ENCODE data around the gene GATB. TPM values are rescaled to one million over a fixed set of nuclear protein-coding genes. Genes with fewer than 3 reads are reported as not detected.

Gene GATB
- total and polyA plus RNA-seq, 5 donors from 2014 or later, result 7.9 to 13.3 (median 11.7) TPM

DNA sequence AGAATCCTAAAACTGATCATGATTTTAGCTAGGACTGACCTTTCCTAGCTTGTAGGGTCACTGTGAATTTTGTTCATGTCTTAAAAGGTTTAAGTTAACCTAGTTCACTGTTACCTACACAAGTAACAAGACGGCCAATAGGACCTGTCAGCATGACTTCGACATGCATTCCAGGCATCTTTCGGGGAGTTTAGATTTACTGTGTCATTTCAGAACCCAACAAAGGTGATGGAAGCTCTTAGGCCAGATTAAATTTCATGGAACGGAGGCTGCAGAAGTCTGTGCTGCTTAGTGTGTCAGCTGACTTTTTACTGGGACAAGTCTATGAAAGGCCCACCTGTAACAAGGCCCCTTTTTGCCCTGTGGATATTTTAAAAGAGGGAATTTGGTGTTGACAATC lies 93.1 kb downstream of the GATB start:
- no peak overlapping the region for H3K27ac ChIP-seq (ENCODE audit: insufficient read depth, low read length, poor library complexity, severe bottlenecking)
- Mint-ChIP-seq H3K9me3 (no peaks in the 10 kb centered on the region), H3K27me3 (no peaks in the 10 kb centered on the region), H3K27ac (no peak overlapping the region), H3K4me1 (peaks cover 0 to 3% (median 0%) of the 10 kb centered on the region in 4 donors), H3K4me3 (no peak overlapping the region), H3K36me3 (peaks cover 12% of the 10 kb centered on the region)
- H3K36me3 ChIP-seq (ENCODE audit: control insufficient read depth, insufficient read depth, low read length), result peaks cover 2% of the 10 kb centered on the region
- ATAC-seq (ENCODE audit: low read depth in 2 of 2) (no peak), DNase-seq (no peak)
- H3K4me3 ChIP-seq (ENCODE audit: low read depth, low read length), result no peak overlapping the region
- no peaks in the 10 kb centered on the region for H3K4me1 ChIP-seq (ENCODE audit: control insufficient read depth, insufficient read depth, low read length, poor library complexity, severe bottlenecking)
- no peaks in the 10 kb centered on the region for H3K27me3 ChIP-seq (ENCODE audit: control insufficient read depth, insufficient read depth, low read length)
- no peaks in the 10 kb centered on the region for H3K9me3 ChIP-seq (ENCODE audit: control insufficient read depth in 2 of 2, low read length in 2 of 2)

GRCh38 chr4:151667048-151667447 lies 93.8 kb downstream of the GATB start:
- Mint-ChIP-seq H3K9me3 (no peaks in the 10 kb centered on the region), H3K27me3 (no peaks in the 10 kb centered on the region), H3K36me3 (peaks cover 8% of the 10 kb centered on the region), H3K4me3 (no peak overlapping the region), H3K4me1 (peaks cover 0 to 3% (median 0%) of the 10 kb centered on the region in 4 donors), H3K27ac (peak overlapping the region in 1 of 3 donors; percentile 33)
- no peaks in the 10 kb centered on the region for H3K27me3 ChIP-seq (ENCODE audit: control insufficient read depth, insufficient read depth, low read length)
- no peaks in the 10 kb centered on the region for H3K9me3 ChIP-seq (ENCODE audit: control insufficient read depth in 2 of 2, low read length in 2 of 2)
- H3K4me1 ChIP-seq (ENCODE audit: control insufficient read depth, insufficient read depth, low read length, poor library complexity, severe bottlenecking), result no peaks in the 10 kb centered on the region
- ATAC-seq (ENCODE audit: low read depth in 2 of 2) (no peak), DNase-seq (peak in 1 of 3 donors; percentile 51)
- peaks cover 2% of the 10 kb centered on the region for H3K36me3 ChIP-seq (ENCODE audit: control insufficient read depth, insufficient read depth, low read length)
- H3K4me3 ChIP-seq (ENCODE audit: low read depth, low read length), result no peak overlapping the region
- H3K27ac ChIP-seq (ENCODE audit: insufficient read depth, low read length, poor library complexity, severe bottlenecking), result no peak overlapping the region

DNA sequence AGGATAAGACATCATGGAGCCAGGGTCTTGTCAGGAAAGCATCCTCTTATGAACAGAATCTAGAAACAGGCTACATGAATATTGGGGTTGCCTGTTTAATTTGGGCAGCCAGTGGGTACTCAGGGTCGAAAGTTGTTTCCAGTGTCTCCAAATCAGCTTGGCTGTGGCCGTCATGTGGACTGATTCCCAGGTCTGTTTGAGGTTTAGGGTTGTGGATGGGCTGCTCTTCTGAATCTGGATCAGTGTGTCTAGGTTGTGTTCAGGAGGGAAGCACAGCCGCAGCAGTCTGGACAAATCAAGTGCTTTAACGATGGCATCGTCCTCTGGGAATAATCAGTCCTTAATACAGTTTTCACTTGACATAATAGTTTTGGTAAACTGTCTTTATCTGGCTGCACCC lies 94.3 kb downstream of the GATB start:
- Mint-ChIP-seq H3K4me1 (peaks cover 0 to 3% (median 0%) of the 10 kb centered on the region in 4 donors), H3K9me3 (no peaks in the 10 kb centered on the region), H3K27me3 (no peaks in the 10 kb centered on the region), H3K4me3 (no peak overlapping the region), H3K36me3 (peaks cover 8% of the 10 kb centered on the region), H3K27ac (no peak overlapping the region)
- no peaks in the 10 kb centered on the region for H3K4me1 ChIP-seq (ENCODE audit: control insufficient read depth, insufficient read depth, low read length, poor library complexity, severe bottlenecking)
- no peak for ATAC-seq (ENCODE audit: low read depth in 2 of 2)
- H3K9me3 ChIP-seq (ENCODE audit: control insufficient read depth in 2 of 2, low read length in 2 of 2), result no peaks in the 10 kb centered on the region
- H3K27me3 ChIP-seq (ENCODE audit: control insufficient read depth, insufficient read depth, low read length), result no peaks in the 10 kb centered on the region
- no peak overlapping the region for H3K4me3 ChIP-seq (ENCODE audit: low read depth, low read length)
- no peak for DNase-seq
- no peak overlapping the region for H3K27ac ChIP-seq (ENCODE audit: insufficient read depth, low read length, poor library complexity, severe bottlenecking)
- H3K36me3 ChIP-seq (ENCODE audit: control insufficient read depth, insufficient read depth, low read length), result peaks cover 2% of the 10 kb centered on the region

GRCh38 chr4:151665785-151666127 lies 95.1 kb downstream of the GATB start:
- ATAC-seq (ENCODE audit: low read depth in 2 of 2) (no peak), DNase-seq (no peak)
- H3K27me3 ChIP-seq (ENCODE audit: control insufficient read depth, insufficient read depth, low read length), result no peaks in the 10 kb centered on the region
- Mint-ChIP-seq H3K9me3 (no peaks in the 10 kb centered on the region), H3K4me1 (peaks cover 0 to 3% (median 0%) of the 10 kb centered on the region in 4 donors), H3K36me3 (peaks cover 8% of the 10 kb centered on the region), H3K27ac (no peak overlapping the region), H3K4me3 (no peak overlapping the region), H3K27me3 (no peaks in the 10 kb centered on the region)
- H3K36me3 ChIP-seq (ENCODE audit: control insufficient read depth, insufficient read depth, low read length), result no peaks in the 10 kb centered on the region
- H3K9me3 ChIP-seq (ENCODE audit: control insufficient read depth in 2 of 2, low read length in 2 of 2), result no peaks in the 10 kb centered on the region
- H3K4me3 ChIP-seq (ENCODE audit: low read depth, low read length), result no peak overlapping the region
- H3K4me1 ChIP-seq (ENCODE audit: control insufficient read depth, insufficient read depth, low read length, poor library complexity, severe bottlenecking), result no peaks in the 10 kb centered on the region
- H3K27ac ChIP-seq (ENCODE audit: insufficient read depth, low read length, poor library complexity, severe bottlenecking), result no peak overlapping the region

DNA sequence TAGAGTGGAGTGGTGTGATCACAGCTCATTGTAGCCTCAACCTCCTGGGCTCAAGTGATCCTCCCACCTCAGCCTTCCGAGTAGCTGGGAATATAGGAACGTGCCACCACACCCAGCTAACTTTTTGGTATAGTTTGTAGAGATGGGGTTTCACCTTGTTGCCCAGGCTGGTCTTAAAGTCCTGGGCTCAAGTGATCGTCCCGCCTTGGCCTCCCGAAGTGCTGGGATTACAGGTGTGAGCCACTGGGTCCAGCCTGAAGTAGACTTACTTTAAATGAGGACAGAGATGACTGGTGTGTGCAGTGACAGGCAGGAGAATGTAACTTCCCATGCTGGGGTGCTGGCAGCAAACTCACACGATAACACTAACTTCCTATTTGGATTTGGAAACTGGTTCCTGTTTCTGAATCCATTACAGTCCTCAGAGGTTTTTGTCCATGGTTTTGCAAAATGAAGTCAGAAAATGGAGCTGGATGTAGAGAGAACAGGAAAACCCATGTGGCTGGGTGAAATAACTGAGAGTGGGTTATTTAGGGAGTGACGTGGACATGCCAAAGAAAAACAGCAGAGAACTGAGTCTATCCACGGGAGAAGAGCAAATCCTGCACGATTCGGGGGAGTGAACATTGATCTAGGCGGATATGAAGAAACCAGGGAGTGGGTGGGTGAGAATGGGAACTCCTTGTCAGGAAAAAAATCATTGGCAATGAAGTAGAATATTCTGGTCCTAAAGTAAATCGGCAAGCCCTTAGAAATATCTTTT lies 95.6 kb downstream of the GATB start:
- no peaks in the 10 kb centered on the region for H3K36me3 ChIP-seq (ENCODE audit: control insufficient read depth, insufficient read depth, low read length)
- H3K27me3 Mint-ChIP-seq, result no peaks in the 10 kb centered on the region
- DNase-seq (no peak), ATAC-seq (ENCODE audit: low read depth in 2 of 2) (no peak)
- no peak overlapping the region for H3K4me3 Mint-ChIP-seq
- H3K27ac ChIP-seq (ENCODE audit: insufficient read depth, low read length, poor library complexity, severe bottlenecking), result no peak overlapping the region
- H3K4me1 Mint-ChIP-seq, result peaks cover 0 to 5% (median 0%) of the 10 kb centered on the region in 4 donors
- no peak overlapping the region for H3K27ac Mint-ChIP-seq
- peaks cover 8% of the 10 kb centered on the region for H3K36me3 Mint-ChIP-seq
- H3K4me1 ChIP-seq (ENCODE audit: control insufficient read depth, insufficient read depth, low read length, poor library complexity, severe bottlenecking), result no peaks in the 10 kb centered on the region
- no peaks in the 10 kb centered on the region for H3K27me3 ChIP-seq (ENCODE audit: control insufficient read depth, insufficient read depth, low read length)
- H3K9me3 Mint-ChIP-seq, result peaks cover 0 to 1% (median 0%) of the 10 kb centered on the region in 7 donors
- no peak overlapping the region for H3K4me3 ChIP-seq (ENCODE audit: low read depth, low read length)
- H3K9me3 ChIP-seq (ENCODE audit: control insufficient read depth in 2 of 2, low read length in 2 of 2), result no peaks in the 10 kb centered on the region

- Mint-ChIP-seq H3K4me1 (peaks cover 0 to 12% (median 4%) of the 10 kb centered on the region in 4 donors), H3K36me3 (peaks cover 4% of the 10 kb centered on the region), H3K27me3 (no peaks in the 10 kb centered on the region), H3K27ac (no peak overlapping the region), H3K4me3 (no peak overlapping the region), H3K9me3 (peaks cover 0 to 1% (median 0%) of the 10 kb centered on the region in 7 donors)
- Histone ChIP-seq H3K9me3 (ENCODE audit: control insufficient read depth in 2 of 2, low read length in 2 of 2) (no peaks in the 10 kb centered on the region), H3K4me1 (ENCODE audit: control insufficient read depth, insufficient read depth, low read length, poor library complexity, severe bottlenecking) (peaks cover 1% of the 10 kb centered on the region), H3K36me3 (ENCODE audit: control insufficient read depth, insufficient read depth, low read length) (no peaks in the 10 kb centered on the region), H3K27me3 (ENCODE audit: control insufficient read depth, insufficient read depth, low read length) (no peaks in the 10 kb centered on the region), H3K4me3 (ENCODE audit: low read depth, low read length) (no peak overlapping the region), H3K27ac (ENCODE audit: insufficient read depth, low read length, poor library complexity, severe bottlenecking) (no peak overlapping the region)
- DNase-seq (no peak), ATAC-seq (ENCODE audit: low read depth in 2 of 2) (no peak)
These were observed 96.5 kb downstream of the GATB start for GRCh38 chr4:151664289-151664688.

DNA sequence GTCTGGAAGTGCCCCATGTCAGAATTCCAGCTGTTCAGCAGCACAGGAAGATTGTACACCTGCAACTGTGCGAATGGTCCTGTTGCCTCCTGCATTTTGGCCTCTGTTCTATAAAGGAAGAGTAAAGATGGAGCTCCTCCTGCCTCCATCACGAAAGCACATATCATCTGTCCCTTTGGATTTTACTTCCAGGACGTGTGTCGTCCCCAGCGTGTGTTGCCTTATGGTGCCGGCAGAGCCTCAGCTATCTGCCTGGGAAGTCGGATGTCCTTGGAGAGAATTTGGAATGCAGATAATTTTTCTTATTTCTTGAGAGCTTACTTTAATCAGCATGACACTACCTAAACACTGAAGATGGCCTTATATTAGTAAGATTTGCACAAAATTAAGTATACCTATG lies 97.7 kb downstream of the GATB start:
- Histone ChIP-seq H3K27ac (ENCODE audit: insufficient read depth, low read length, poor library complexity, severe bottlenecking) (no peak overlapping the region), H3K27me3 (ENCODE audit: control insufficient read depth, insufficient read depth, low read length) (no peaks in the 10 kb centered on the region), H3K36me3 (ENCODE audit: control insufficient read depth, insufficient read depth, low read length) (no peaks in the 10 kb centered on the region), H3K4me3 (ENCODE audit: low read depth, low read length) (no peak overlapping the region), H3K4me1 (ENCODE audit: control insufficient read depth, insufficient read depth, low read length, poor library complexity, severe bottlenecking) (peaks cover 4% of the 10 kb centered on the region), H3K9me3 (ENCODE audit: control insufficient read depth in 2 of 2, low read length in 2 of 2) (no peaks in the 10 kb centered on the region)
- no peak for DNase-seq
- H3K36me3 Mint-ChIP-seq, result peaks cover 4% of the 10 kb centered on the region
- H3K27me3 Mint-ChIP-seq, result no peaks in the 10 kb centered on the region
- peaks cover 0 to 1% (median 0%) of the 10 kb centered on the region in 7 donors for H3K9me3 Mint-ChIP-seq
- peak overlapping the region in 1 of 3 donors; percentile 50 for H3K27ac Mint-ChIP-seq
- H3K4me1 Mint-ChIP-seq, result peaks cover 3 to 19% (median 8%) of the 10 kb centered on the region in 4 donors
- H3K4me3 Mint-ChIP-seq, result no peak overlapping the region
- ATAC-seq (ENCODE audit: low read depth in 2 of 2), result no peak

GRCh38 chr4:151661873-151662272 lies 98.9 kb downstream of the GATB start:
- peaks cover 0 to 1% (median 0%) of the 10 kb centered on the region in 7 donors for H3K9me3 Mint-ChIP-seq
- no peaks in the 10 kb centered on the region for H3K27me3 Mint-ChIP-seq
- no peak overlapping the region for H3K27ac Mint-ChIP-seq

More at GRCh38 chr4:151661873-151662272, 98.9 kb downstream of the GATB start:
- Histone ChIP-seq H3K27me3 (ENCODE audit: control insufficient read depth, insufficient read depth, low read length) (no peaks in the 10 kb centered on the region), H3K4me3 (ENCODE audit: low read depth, low read length) (no peak overlapping the region), H3K4me1 (ENCODE audit: control insufficient read depth, insufficient read depth, low read length, poor library complexity, severe bottlenecking) (peaks cover 4% of the 10 kb centered on the region), H3K36me3 (ENCODE audit: control insufficient read depth, insufficient read depth, low read length) (no peaks in the 10 kb centered on the region), H3K9me3 (ENCODE audit: control insufficient read depth in 2 of 2, low read length in 2 of 2) (no peaks in the 10 kb centered on the region), H3K27ac (ENCODE audit: insufficient read depth, low read length, poor library complexity, severe bottlenecking) (no peak overlapping the region)
- H3K4me3 Mint-ChIP-seq, result no peak overlapping the region
- DNase-seq (no peak), ATAC-seq (ENCODE audit: low read depth in 2 of 2) (no peak)
- peaks cover 3 to 16% (median 8%) of the 10 kb centered on the region in 4 donors for H3K4me1 Mint-ChIP-seq
- H3K36me3 Mint-ChIP-seq, result peaks cover 4% of the 10 kb centered on the region

Data from CD4-positive, CD25-positive, alpha-beta regulatory T cell (primary cell).